HG02981 (cell line): Measurements from ENCODE around the gene TAAR9.
A peak's percentile ranks its signal among the peaks of the same experiment; 100 is the strongest.
"Not testable (repeated sequence)": the region's sequence is repeated elsewhere in the genome, so short reads cannot be mapped to it uniquely, and the experiment has no call there.

Experiments
- ATAC-seq: cut with Tn5 transposase; IDR thresholded peaks from one replicate; pipeline ENCODE4 v1.9.1; 2021; ENCODE audit warnings: mild to moderate bottlenecking, moderate library complexity; ENCODE audit not compliant: unreplicated experiment

TAAR9 gene

GRCh38 chr6:132513831-132514545, 24.1 kb upstream of the TAAR9 start:
- no peak for ATAC-seq

DNA sequence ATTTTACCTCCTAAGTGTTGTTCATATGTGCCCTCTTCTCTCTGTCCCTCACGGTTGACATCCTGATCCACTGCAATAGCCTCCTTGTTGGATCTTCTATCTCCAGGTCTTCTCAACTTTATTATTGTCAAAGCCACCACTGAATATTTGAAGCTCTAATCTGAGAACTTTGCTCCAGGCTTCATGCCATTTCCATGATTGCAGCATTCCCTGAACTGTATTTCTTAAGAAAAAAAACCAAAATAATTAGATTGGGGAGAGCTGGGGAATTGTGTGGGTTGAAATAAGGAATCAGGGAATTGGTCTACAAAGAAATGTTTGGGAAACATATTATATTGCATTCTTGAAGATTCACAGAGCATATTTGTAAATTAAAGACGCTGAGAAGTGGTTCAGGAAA, 22.7 kb upstream of the TAAR9 start:
- no peak for ATAC-seq

- ATAC-seq = no peak
Measured at GRCh38 chr6:132520953-132521352, 17.1 kb upstream of the TAAR9 start.

GRCh38 chr6:132524646-132525045, 13.4 kb upstream of the TAAR9 start:
- no peak for ATAC-seq

GRCh38 chr6:132525866-132526265, 12.2 kb upstream of the TAAR9 start:
- no peak for ATAC-seq

DNA sequence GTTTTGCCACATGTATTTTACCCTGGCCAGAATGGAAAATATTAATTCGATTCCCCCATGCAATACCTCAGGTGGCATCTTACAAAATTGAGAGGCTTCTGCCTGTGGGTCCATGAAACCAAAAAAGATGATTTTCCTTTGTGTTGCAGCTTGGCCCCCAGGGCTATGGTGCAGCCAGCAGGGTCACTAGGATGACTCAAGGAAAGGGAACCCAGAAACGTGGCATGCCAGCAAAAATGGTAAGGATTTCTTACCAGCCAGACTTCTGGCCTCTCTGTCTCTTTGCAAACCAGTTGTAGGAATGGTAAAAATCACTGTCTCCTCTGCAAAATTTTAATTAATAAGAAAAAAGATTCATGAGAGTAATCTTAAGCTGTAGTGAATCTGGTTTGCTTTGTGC, 11.6 kb upstream of the TAAR9 start:
- no peak for ATAC-seq

GRCh38 chr6:132527791-132528190, 10.3 kb upstream of the TAAR9 start:
- ATAC-seq = no peak

- ATAC-seq = peak; percentile 88
Measured at GRCh38 chr6:132530293-132530974, 7.6 kb upstream of the TAAR9 start.

- ATAC-seq = not testable (repeated sequence)
Measured at GRCh38 chr6:132534546-132534945, 3.5 kb upstream of the TAAR9 start.

DNA sequence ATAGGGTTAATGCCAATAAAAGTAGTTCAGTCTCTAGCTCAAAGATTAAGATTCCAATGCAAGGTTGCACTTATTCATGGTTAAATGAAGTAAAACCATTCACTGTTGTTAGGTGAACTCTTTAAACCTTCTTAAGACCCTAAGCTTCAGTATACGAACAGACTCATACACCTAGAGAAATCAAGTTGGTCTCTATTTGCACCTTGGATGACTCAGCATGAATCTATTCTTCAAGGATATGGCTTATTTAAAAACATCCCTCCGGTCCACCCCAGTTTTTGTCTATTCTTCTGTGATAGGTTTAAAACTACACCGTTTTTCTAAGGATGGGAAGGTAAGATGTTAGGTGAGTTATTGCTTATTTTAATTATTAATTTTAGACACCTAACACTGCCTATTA, 932 bp upstream of the TAAR9 start:
- ATAC-seq = no peak

DNA sequence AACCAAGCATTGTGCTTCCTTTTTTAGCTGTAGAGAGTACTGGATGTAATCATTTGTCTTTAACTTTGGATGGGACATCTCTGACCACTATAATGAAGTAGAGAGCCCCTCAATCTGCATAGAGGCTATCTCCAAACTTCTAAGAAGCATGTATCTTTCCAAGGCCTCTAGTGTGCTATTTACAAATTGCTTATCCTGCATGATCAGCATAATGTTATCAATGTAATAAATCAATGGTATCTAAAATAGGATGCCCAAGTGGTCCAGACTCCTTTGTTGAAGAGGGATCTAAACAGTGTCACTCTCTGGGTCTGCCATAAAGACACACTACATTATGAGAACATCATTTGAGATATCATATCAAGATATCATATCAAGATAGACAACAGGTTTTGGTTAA, 6.7 kb downstream of the TAAR9 start:
- ATAC-seq = no peak

- no peak for ATAC-seq
Measured at GRCh38 chr6:132548746-132549463, 10.8 kb downstream of the TAAR9 start.

- no peak for ATAC-seq
Measured at GRCh38 chr6:132551214-132551613, 13.1 kb downstream of the TAAR9 start.

- ATAC-seq = no peak
Measured at GRCh38 chr6:132552372-132552771, 14.3 kb downstream of the TAAR9 start, which contains the start of gene TAAR8. Gene TAAR8, plus strand, starts transcription at chr6:132552672. Its CDS starts 21 bp downstream, at chr6:132552693.

- ATAC-seq = not testable (repeated sequence)
Measured at GRCh38 chr6:132560087-132560486, 22.0 kb downstream of the TAAR9 start.

GRCh38 chr6:132566404-132566803, 28.3 kb downstream of the TAAR9 start:
- ATAC-seq = no peak

DNA sequence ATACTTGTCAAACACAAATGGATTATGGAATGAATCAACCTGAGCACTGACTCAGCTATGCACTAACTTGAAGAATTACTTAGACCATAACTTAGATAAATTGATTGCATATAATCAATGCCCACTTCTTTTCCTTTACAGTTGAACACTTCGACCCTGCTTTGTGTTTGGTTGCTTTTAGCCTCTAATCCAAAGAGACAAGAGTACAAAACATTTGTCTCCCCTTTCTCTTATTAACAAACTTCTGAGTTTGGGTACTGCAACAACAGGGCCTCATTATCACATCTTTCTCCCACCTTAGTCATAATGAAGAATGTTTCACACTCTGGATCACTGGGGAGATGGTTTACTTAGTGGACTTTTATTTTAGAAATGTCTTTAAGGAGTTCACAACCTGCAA, 29.5 kb downstream of the TAAR9 start:
- no peak for ATAC-seq

- ATAC-seq = no peak
Measured at GRCh38 chr6:132568611-132569010, 30.5 kb downstream of the TAAR9 start.

GRCh38 chr6:132569170-132569569, 31.1 kb downstream of the TAAR9 start:
- no peak for ATAC-seq

- ATAC-seq = no peak
Measured at GRCh38 chr6:132570221-132570777, 32.2 kb downstream of the TAAR9 start, which contains the start of gene TAAR6. Gene TAAR6, plus strand, starts transcription at chr6:132570322. Its CDS starts 0 bp downstream, at chr6:132570322.

DNA sequence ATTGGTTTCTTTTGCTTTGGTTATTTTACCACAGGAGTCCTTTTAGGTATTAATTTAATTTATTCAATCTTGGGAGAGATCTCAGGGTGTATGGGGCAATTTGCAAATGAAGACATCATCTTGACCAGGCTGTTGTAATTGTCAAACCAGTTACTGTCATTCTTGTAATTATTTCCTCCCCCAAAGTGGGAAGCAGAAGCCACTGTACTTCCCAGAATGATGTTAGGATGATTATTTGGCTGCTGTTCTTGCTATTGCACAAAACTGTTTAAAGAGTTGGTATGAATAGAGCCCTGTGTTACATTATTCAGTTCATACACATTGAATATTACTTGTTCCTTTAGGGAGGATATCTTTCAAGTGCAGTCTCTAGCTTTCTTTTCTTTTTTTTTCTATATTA, 33.7 kb downstream of the TAAR9 start:
- ATAC-seq = no peak
